AG09309 (cell line): ENCODE results near the gene PTGIR.

Experiments
- DNase-seq: peaks from one replicate; pipeline ENCODE4 v3.0.0-alpha.2; 2010; ENCODE audit warnings: low read depth
- H3K4me3 ChIP-seq: 2 replicates; pipeline ENCODE4 v1.5.1; 2011; ENCODE audit warnings: mild to moderate bottlenecking, low read depth, low read length, moderate library complexity; ENCODE audit not compliant: control insufficient read depth
- CTCF ChIP-seq: IDR thresholded peaks from 2 replicates; pipeline ENCODE4 v1.5.1; 2011; ENCODE audit warnings: mild to moderate bottlenecking, low read depth, low read length, inconsistent platforms; ENCODE audit not compliant: insufficient read depth, control insufficient read depth; ENCODE audit errors: missing control alignments

The PTGIR gene

GRCh38 chr19:46637224-46637623 lies 12.3 kb upstream of the PTGIR start:
- DNase-seq, result no peak

GRCh38 chr19:46635920-46636761 lies 11.3 kb upstream of the PTGIR start, which contains the start of gene GNG8:
Gene GNG8 (minus strand): TSS chr19:46636202. CDS start chr19:46634682, 1,520 bp downstream.
- TF ChIP-seq CTCF, result no peak
- no peak within 1 kb of the TSS for H3K4me3 ChIP-seq
- no peak for DNase-seq

More at GRCh38 chr19:46637224-46637623, 12.3 kb upstream of the PTGIR start:
- H3K4me3 ChIP-seq, result no peak overlapping the region
- no peak for TF ChIP-seq CTCF

GRCh38 chr19:46634656-46635218 lies 9.8 kb upstream of the PTGIR start:
- H3K4me3 ChIP-seq, result peak overlapping the region; percentile 27
- DNase-seq, result no peak
- no peak for TF ChIP-seq CTCF

DNA sequence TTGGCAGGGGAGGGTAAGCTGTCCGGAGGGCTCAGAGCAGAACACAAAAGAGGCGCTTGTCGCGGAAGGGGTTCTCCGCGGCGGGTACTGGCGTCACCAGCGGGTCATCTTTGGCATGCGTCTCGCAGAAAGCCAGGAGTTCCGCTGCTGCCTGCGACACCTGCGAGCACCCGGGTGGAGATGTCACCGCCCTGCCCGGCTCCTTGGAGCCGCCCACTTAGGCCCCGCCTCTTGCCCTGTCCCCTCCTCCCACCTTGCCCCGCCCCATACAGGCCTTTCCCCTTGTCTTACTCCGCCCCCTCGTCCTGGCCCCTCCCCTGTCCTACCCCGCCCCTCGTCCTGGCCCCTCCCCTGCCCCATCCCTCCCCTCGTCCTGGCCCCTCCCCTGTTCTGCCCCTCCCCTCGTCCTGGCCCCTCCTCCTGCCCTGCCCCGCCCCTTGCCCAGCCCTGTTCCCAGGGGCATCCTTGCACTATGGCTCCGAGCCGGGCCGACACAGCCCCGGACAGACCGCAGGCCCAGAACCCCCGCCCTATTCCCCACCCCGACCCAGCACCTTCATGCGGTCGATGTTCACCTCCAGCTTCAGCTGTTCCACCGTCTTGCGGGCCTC lies 9.3 kb upstream of the PTGIR start:
- H3K4me3 ChIP-seq, result peak overlapping the region; percentile 27
- TF ChIP-seq CTCF, result no peak
- DNase-seq, result no peak

DNA sequence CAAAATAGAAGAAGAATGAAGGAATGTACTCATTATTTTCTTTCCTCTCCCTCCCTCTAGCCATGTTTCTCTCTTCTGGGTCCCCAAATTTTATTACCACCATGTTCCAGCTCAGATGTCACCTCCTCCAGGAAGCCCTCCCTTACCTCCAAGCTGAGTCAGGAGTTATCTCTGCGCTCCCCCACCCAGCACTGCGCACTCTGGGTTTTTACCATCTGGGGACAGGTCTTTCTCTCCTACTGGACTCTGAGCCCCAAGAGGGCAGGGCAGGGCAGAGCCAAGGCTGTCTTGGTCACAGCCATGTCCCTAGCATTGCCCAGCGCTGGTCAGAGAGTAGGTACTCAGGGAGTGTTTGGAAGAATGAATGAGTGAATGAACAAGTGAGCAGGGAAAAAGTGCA lies 8.2 kb upstream of the PTGIR start:
- DNase-seq, result no peak
- H3K4me3 ChIP-seq, result no peak overlapping the region
- no peak for TF ChIP-seq CTCF

- no peak overlapping the region for H3K4me3 ChIP-seq
- DNase-seq, result no peak
- TF ChIP-seq CTCF, result no peak
These were observed 6.6 kb upstream of the PTGIR start for GRCh38 chr19:46631481-46631880.
